ENCODE measurements around the gene TXLNB. TPM values are rescaled to one million over a fixed set of nuclear protein-coding genes. Genes with fewer than 3 reads are reported as not detected.
"Not testable (repeated sequence)": the region's sequence is repeated elsewhere in the genome, so short reads cannot be mapped to it uniquely, and the experiment has no call there.

Gene TXLNB
- total RNA-seq, 2 experiments from 2014 or later, result 7.9 to 12.4 TPM

GRCh38 chr6:139235661-139236060, 56.1 kb downstream of the TXLNB start:
- no TSS peak for BruUV-seq (replicated peaks)
- CTCF ChIA-PET (ENCODE audit: unreplicated experiment), result no interaction called here
- intact Hi-C loops (cut with micrococcal nuclease; ENCODE audit: unreplicated experiment), result no loop called here

DNA sequence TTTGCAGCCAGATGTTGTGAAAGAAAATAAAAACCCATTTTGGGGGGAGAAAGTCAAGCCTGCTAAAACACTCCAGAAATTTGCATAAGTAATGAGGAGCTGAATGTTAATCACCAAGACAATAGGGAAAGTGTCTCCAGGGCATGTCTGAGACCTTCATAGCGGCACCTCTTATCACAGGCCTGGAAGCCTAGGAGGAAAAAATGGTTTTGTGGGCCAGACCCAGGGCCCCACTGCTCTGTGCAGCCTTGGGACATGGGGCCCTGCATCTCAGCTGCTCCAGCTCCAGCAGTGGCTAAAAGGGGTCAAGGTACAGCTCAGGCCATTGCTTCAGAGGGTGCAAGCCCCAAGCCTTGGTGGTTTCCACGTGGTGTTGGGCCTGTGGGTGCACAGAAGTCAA, 57.6 kb downstream of the TXLNB start:
- H3K27ac ChIP-seq (ENCODE audit: low read depth, low read length, poor library complexity, severe bottlenecking); H3K4me2 ChIP-seq (ENCODE audit: low read length); H3K9me2 ChIP-seq (ENCODE audit: insufficient read depth, low read length); H3K4me3 ChIP-seq (ENCODE audit: low read depth, low read length, poor library complexity, severe bottlenecking); intact Hi-C loops (cut with micrococcal nuclease; ENCODE audit: unreplicated experiment); H3K79me2 ChIP-seq (ENCODE audit: insufficient read depth, low read depth, low read length); H4K20me1 ChIP-seq (ENCODE audit: insufficient read depth, low read length); BruUV-seq (replicated peaks); H2AFZ ChIP-seq (ENCODE audit: low read length); DNase-seq (ENCODE audit: low spot score); CTCF ChIA-PET (ENCODE audit: unreplicated experiment): not testable (repeated sequence)
- Histone ChIP-seq H3K4me1 (ENCODE audit: insufficient read depth, low read length, poor library complexity, severe bottlenecking) (peaks cover 20% of the 10 kb centered on the region), H3K36me3 (ENCODE audit: insufficient read depth, low read length) (peaks cover 16% of the 10 kb centered on the region), H3K9me3 (ENCODE audit: low read length) (peaks cover 38% of the 10 kb centered on the region)
- POLR2A ChIA-PET, result interaction anchor here (0.6 to 1.2 kb wide), 2 partner anchors 14 to 31 kb away, joined by 3 to 5 read pairs; no protein-coding TSS in a partner anchor

More at GRCh38 chr6:139235661-139236060, 56.1 kb downstream of the TXLNB start:
- peaks cover 7% of the 10 kb centered on the region for H3K4me1 ChIP-seq (ENCODE audit: insufficient read depth, low read length, poor library complexity, severe bottlenecking)
- H3K4me2 ChIP-seq (ENCODE audit: low read length), result no peak overlapping the region
- DNase-seq (ENCODE audit: low spot score), result no peak
- H3K9me2 ChIP-seq (ENCODE audit: insufficient read depth, low read length), result no peaks in the 10 kb centered on the region
- no peaks in the 10 kb centered on the region for H3K79me2 ChIP-seq (ENCODE audit: insufficient read depth, low read depth, low read length)
- no peak for TF ChIP-seq EZH2phosphoT487 (IDR thresholded peaks at IDR 0.05; ENCODE audit: borderline replicate concordance, low read depth, low read length)
- TF ChIP-seq, protein P1, sequence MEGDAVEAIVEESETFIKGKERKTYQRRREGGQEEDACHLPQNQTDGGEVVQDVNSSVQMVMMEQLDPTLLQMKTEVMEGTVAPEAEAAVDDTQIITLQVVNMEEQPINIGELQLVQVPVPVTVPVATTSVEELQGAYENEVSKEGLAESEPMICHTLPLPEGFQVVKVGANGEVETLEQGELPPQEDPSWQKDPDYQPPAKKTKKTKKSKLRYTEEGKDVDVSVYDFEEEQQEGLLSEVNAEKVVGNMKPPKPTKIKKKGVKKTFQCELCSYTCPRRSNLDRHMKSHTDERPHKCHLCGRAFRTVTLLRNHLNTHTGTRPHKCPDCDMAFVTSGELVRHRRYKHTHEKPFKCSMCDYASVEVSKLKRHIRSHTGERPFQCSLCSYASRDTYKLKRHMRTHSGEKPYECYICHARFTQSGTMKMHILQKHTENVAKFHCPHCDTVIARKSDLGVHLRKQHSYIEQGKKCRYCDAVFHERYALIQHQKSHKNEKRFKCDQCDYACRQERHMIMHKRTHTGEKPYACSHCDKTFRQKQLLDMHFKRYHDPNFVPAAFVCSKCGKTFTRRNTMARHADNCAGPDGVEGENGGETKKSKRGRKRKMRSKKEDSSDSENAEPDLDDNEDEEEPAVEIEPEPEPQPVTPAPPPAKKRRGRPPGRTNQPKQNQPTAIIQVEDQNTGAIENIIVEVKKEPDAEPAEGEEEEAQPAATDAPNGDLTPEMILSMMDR (conservative IDR thresholded peaks at IDR 0.05; ENCODE audit: low read length), result no peak
- H2AFZ ChIP-seq (ENCODE audit: low read length), result no peak overlapping the region
- no peak overlapping the region for H3K4me3 ChIP-seq (ENCODE audit: low read depth, low read length, poor library complexity, severe bottlenecking)
- peaks cover 16% of the 10 kb centered on the region for H3K36me3 ChIP-seq (ENCODE audit: insufficient read depth, low read length)
- H3K9me3 ChIP-seq (ENCODE audit: low read length), result peaks cover 38% of the 10 kb centered on the region
- POLR2A ChIA-PET, result interaction anchor here (1.2 to 1.8 kb wide), 2 partner anchors 13 to 103 kb away, joined by 3 to 4 read pairs; no protein-coding TSS in a partner anchor
- no peak overlapping the region for H3K27ac ChIP-seq (ENCODE audit: low read depth, low read length, poor library complexity, severe bottlenecking)
- H4K20me1 ChIP-seq (ENCODE audit: insufficient read depth, low read length), result no peaks in the 10 kb centered on the region

DNA sequence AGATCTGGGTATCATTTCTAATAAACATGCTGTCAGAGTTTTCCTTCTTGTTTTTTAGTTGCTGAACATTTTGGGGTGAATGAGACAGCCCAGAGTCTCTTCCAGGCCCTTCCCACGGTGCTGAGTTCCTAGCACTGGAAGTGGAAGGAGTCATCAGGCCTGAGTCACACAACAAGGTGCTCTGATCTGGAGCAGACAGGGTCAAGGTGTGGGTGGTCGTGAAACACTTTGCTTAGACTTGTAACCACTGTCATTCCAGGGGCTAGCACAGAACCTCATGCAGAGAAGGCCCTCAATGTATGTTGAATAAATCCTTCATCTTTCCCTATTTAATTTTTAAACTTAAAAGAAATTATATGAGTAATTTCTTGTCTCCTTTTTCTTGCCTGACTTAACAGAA, 60.6 kb downstream of the TXLNB start:
- Histone ChIP-seq H3K4me2 (ENCODE audit: low read length) (peak overlapping the region; percentile 47), H3K9me2 (ENCODE audit: insufficient read depth, low read length) (no peaks in the 10 kb centered on the region), H3K36me3 (ENCODE audit: insufficient read depth, low read length) (peaks cover 16% of the 10 kb centered on the region), H3K79me2 (ENCODE audit: insufficient read depth, low read depth, low read length) (no peaks in the 10 kb centered on the region), H3K4me1 (ENCODE audit: insufficient read depth, low read length, poor library complexity, severe bottlenecking) (peaks cover 26% of the 10 kb centered on the region), H2AFZ (ENCODE audit: low read length) (peak overlapping the region; percentile 54; the same call in 1 of the 2 replicates), H3K9me3 (ENCODE audit: low read length) (peaks cover 38% of the 10 kb centered on the region), H3K4me3 (ENCODE audit: low read depth, low read length, poor library complexity, severe bottlenecking) (no peak overlapping the region), H4K20me1 (ENCODE audit: insufficient read depth, low read length) (no peaks in the 10 kb centered on the region), H3K27ac (ENCODE audit: low read depth, low read length, poor library complexity, severe bottlenecking) (peak overlapping the region; percentile 47)
- ChIA-PET POLR2A (interaction anchor here (0.6 to 1.7 kb wide), 7 partner anchors 12 to 176 kb away, joined by 3 to 7 read pairs (median 5); partner anchors contain the start of gene CITED2), CTCF (ENCODE audit: unreplicated experiment) (interaction anchor here (1.0 to 1.6 kb wide), 7 partner anchors 10 to 138 kb away, joined by 3 to 10 read pairs (median 5); no protein-coding TSS in a partner anchor)
- no peak for DNase-seq (ENCODE audit: low spot score)
- TF ChIP-seq, protein P1 (conservative IDR thresholded peaks at IDR 0.05; ENCODE audit: low read length), result no peak
- TF ChIP-seq EZH2phosphoT487 (IDR thresholded peaks at IDR 0.05; ENCODE audit: borderline replicate concordance, low read depth, low read length), result no peak
- no TSS peak for BruUV-seq (replicated peaks)
- intact Hi-C loops (cut with micrococcal nuclease; ENCODE audit: unreplicated experiment), result no loop called here

Data from OCI-LY7 (cell line).